GM19438 (cell line): ENCODE measurements around the gene ZNF276.
"Not testable (repeated sequence)": the region's sequence is repeated elsewhere in the genome, so short reads cannot be mapped to it uniquely, and the experiment has no call there.

Source experiments
- ATAC-seq: cut with Tn5 transposase; IDR thresholded peaks from one replicate; pipeline ENCODE4 v1.9.1; 2021; ENCODE audit warnings: low read depth; ENCODE audit not compliant: unreplicated experiment

ZNF276 gene

GRCh38 chr16:89779231-89779908, 58.0 kb downstream of the ZNF276 start:
- ATAC-seq: no peak

GRCh38 chr16:89779909-89780305, 58.6 kb downstream of the ZNF276 start:
- no peak for ATAC-seq

GRCh38 chr16:89782489-89782888, 61.2 kb downstream of the ZNF276 start:
- ATAC-seq: no peak

DNA sequence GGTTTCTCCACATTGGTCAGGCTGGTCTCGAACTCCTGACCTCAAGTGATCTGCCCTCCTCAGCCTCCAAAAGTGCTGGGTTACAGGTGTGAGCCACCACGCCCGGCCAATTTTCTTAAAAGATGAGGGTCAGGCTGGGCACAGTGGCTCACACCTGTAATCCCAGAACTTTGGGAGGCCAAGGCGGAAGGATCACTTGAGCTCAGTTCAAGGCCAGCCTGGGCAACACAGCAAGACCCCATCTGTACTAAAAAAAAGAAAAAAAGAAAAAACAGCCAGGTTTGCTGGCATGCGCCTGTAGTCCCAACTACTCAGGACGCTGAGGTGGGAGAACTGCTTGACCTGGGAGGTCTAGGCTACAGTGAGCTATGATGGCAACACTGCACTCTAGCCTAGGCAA, 62.6 kb downstream of the ZNF276 start:
- ATAC-seq: not testable (repeated sequence)

DNA sequence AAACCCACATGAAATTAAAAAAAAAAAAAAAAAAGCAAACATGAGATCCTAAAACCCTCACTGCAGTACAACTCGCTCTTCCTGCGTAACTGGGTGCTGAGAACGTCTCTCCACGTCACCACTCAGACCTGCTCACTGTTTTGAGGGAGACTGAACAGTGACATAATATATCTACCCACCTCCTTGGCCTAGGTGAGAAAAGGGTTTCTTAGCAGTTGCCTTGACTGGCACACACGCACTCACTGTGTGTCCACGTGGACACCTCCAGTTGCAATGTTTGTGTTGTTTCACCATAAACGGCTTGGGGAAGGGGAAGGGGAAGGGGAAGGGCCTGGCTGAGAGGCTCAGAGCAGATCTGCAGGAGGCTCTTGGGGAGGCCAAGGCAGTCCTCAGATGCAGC, 63.1 kb downstream of the ZNF276 start:
- no peak for ATAC-seq

GRCh38 chr16:89785523-89786155, 64.3 kb downstream of the ZNF276 start:
- ATAC-seq: no peak

- ATAC-seq: no peak
Measured at GRCh38 chr16:89786474-89787364, 65.4 kb downstream of the ZNF276 start.

DNA sequence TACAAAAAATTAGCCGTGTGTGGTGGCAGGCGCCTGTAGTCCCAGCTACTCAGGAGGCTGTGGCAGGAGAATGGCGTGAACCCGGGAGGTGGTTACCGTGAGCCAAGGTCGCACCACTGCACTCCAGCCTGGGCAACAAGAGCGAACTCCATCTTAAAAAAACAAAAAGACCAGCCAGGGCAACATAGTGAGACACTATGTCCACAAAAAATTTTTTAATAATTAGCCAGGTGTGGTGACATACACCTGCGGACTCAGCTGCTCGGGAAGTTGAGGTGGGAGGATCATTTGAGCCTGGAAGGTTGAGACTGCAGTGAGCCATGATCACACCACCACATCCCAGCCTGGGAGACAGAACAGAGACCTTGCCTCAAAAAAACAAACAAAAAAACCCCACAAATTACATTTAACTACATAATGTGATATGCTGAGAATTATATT, 66.0 kb downstream of the ZNF276 start:
- no peak for ATAC-seq
